ENCODE measurements around the gene QRFP. TPM values are rescaled to one million over a fixed set of nuclear protein-coding genes. Genes with fewer than 3 reads are reported as not detected.

QRFP gene
- total RNA-seq, 1 donor, result not detected

DNA sequence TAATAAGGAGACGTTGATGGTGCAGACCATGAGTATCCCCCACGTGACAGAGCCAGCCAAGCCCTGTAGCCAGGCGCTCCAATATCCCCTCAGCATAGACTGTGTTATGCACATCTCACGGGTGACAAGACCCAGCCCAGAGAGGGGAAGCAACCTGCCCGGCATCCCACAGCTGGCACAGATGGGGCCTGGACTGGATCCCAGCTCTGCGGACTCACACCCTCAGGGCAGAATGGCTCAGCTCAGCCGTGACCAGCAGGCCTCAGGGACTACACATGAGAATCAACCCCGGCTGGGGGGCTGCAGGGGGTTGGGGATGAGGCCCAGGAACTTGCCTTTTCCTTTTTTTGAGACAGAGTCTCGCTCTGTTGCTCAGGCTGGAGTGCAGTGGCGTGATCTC lies 30.7 kb upstream of the QRFP start:
- H3K4me3 ChIP-seq (ENCODE audit: low read length), result no peak overlapping the region
- H3K4me1 ChIP-seq (ENCODE audit: insufficient read depth, low read length), result no peaks in the 10 kb centered on the region
- H3K9me3 ChIP-seq (ENCODE audit: low read depth, low read length), result no peaks in the 10 kb centered on the region
- no peaks in the 10 kb centered on the region for H3K27me3 ChIP-seq (ENCODE audit: insufficient read depth, low read length)

DNA sequence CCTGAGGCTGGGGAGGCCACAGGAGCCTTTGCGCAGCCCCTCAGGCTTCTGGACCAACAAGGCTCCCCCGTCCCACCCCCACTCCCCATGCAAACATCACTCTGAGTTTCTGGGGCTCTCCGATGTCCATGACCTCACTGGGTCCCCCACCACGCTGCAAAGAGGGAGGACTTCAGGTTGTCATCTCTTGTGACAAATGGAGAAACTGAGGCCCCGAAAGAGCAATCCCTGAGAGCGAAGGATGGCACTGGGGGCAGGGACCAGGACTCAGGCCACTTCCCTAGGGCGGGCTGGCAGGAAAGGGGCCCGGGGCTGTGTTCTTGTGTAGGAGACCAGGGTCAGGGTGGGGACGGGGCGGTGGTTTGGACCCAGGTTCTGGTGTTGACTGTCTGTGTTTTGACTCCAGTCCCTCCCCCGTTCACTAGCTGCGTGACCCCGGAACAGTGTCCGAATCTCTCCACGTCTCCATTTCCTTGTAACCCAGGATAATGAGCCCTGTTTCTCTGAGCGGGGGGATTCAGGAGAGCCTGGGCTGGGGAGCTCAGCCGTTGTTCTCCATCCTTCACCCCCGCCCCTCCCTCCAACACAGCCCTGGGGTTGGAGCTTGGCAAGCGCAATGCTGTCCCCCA lies 28.6 kb upstream of the QRFP start:
- no peak overlapping the region for H3K4me3 ChIP-seq (ENCODE audit: low read length)
- H3K9me3 ChIP-seq (ENCODE audit: low read depth, low read length), result no peaks in the 10 kb centered on the region
- H3K27me3 ChIP-seq (ENCODE audit: insufficient read depth, low read length), result no peaks in the 10 kb centered on the region
- no peaks in the 10 kb centered on the region for H3K4me1 ChIP-seq (ENCODE audit: insufficient read depth, low read length)

DNA sequence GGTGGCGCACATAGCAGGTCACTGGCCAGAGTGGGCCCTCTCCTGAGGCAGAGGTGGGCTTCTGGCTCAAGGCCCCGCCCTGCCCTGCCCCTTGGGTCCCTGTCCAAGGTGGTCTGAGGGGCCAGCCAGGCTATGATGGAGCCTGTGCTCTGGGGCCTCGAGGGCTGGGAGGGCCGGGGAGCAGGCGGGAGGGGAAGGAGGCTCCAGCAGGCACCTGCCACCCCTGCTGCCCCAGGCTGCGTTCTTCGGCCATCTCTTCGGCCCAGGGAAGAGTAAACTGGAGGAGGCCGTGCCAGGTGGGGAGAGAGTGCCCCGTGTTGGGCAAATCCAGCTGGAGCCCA lies 27.8 kb upstream of the QRFP start:
- Histone ChIP-seq H3K27me3 (ENCODE audit: insufficient read depth, low read length) (no peaks in the 10 kb centered on the region), H3K4me3 (ENCODE audit: low read length) (no peak overlapping the region), H3K9me3 (ENCODE audit: low read depth, low read length) (no peaks in the 10 kb centered on the region), H3K4me1 (ENCODE audit: insufficient read depth, low read length) (no peaks in the 10 kb centered on the region)

DNA sequence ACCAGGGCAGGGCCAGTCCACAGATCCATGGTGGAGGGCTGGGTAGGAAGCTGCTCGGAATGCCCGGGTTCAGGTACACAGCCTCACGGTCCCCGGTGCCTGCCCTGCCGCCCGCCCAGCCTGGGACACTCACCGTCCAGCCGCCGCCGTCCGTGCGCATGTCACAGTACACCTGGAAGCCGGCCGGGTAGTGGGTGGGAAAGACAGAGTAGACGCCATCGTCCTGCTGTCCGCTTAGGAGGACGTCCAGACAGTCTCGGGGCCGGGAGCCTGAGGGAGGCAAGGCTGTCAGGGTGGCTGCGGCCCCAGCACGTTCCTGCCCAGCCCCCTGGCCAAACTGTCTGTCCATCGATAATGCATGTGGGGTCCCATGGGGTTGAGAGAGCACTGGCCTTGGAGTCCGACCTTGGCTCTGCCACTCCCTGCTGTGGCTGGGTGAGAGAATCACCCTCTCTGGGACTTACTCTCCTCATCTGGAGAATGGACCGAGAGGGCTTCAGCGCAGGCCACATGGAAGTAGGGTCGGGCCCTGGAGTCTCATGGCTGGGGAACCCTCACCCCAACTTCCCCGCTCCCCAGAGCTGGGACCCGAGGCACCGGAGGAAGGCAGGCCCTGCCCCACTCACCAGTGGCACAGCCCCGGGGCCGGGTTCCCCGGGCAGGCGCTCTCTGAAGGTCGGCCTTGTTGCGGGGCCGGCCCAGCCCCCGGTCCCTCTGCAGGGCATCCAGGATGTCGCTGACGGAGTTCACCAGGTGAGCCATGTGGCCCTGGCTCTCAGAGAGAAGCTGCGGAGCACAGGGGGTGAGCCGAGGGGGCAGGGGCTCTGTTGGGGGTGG lies 27.2 kb upstream of the QRFP start:
- no peaks in the 10 kb centered on the region for H3K9me3 ChIP-seq (ENCODE audit: low read depth, low read length)
- no peaks in the 10 kb centered on the region for H3K27me3 ChIP-seq (ENCODE audit: insufficient read depth, low read length)
- H3K4me3 ChIP-seq (ENCODE audit: low read length), result no peak overlapping the region
- no peaks in the 10 kb centered on the region for H3K4me1 ChIP-seq (ENCODE audit: insufficient read depth, low read length)

DNA sequence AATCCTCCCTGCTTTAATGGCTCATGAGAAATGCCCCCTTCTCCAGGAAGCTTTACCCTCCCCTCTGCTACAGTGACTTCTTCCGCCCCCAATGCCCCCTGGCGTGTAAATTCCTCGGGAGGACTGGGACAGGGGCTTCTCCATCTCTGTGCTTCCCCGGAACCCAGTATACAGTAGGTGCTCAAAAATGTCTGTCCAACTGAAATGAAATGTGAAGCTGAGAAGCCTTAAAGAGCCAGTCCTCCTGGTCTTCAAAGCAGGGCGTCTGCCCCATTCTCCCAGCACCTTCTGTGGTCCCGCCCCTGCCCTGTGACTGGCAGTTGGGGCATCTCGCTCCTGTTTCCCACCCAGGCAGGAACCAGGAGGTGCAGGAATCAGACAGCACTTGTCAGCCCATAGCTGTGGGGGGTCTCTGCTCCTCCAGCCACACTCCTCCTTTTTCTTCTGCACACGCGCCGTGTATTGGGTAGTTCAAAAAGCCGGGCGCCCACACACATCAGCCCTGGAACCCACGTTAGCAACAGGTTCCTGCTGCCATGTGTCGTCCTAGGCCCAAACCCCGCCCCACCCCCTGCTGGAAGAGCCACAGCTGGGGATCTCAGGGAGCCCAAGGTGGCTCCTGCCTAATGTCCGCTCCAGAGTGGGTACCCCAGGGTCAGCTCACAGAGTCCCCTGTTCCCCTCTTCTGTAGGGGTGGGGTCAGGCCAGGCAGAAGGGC lies 26.4 kb upstream of the QRFP start:
- Histone ChIP-seq H3K4me3 (ENCODE audit: low read length) (no peak overlapping the region), H3K9me3 (ENCODE audit: low read depth, low read length) (no peaks in the 10 kb centered on the region), H3K27me3 (ENCODE audit: insufficient read depth, low read length) (no peaks in the 10 kb centered on the region), H3K4me1 (ENCODE audit: insufficient read depth, low read length) (no peaks in the 10 kb centered on the region)

DNA sequence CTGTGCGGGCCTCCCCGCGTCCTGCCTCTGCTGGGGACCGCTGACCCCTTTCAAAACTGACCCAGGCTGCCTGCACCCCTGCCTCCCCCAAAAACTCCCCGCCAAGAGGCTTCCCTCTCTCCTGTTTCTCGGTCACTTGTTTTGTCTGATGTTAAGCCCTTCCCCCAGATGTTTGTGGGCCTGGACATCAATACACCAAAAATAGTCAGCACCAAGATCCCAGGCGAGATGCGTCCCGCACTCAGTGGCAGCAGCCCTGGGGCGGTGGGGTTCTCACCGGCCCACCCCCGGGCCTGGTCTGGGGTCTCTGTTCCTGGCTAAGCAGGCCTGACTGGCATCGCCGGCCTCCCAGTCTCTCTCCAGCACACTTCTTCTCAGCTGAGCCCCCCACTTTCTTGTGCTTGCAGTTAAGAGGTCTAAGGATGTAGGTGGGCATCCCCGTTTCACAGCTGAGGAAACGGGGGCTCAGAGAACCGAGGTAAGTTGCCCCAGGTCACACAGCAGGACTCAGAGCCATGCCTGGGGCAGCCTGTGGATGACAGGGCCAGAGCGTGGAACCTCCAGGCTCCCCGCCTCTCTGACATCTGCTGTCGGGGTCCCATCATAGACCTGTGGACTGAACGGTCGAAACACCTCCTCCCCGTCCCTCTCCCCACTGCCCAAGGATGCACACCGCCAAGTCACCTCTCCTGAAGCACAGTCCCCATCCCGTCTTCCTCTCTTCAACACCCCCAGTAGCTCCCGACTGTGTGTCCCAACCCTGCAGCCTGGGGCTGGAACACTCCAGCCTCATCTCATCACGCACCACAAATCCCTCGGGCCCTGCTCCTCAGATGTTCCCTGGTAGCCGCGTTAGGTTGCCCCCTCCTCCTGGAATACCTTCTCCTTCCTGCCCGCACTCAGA lies 25.6 kb upstream of the QRFP start:
- Histone ChIP-seq H3K4me3 (ENCODE audit: low read length) (no peak overlapping the region), H3K4me1 (ENCODE audit: insufficient read depth, low read length) (no peaks in the 10 kb centered on the region), H3K27me3 (ENCODE audit: insufficient read depth, low read length) (no peaks in the 10 kb centered on the region), H3K9me3 (ENCODE audit: low read depth, low read length) (no peaks in the 10 kb centered on the region)

DNA sequence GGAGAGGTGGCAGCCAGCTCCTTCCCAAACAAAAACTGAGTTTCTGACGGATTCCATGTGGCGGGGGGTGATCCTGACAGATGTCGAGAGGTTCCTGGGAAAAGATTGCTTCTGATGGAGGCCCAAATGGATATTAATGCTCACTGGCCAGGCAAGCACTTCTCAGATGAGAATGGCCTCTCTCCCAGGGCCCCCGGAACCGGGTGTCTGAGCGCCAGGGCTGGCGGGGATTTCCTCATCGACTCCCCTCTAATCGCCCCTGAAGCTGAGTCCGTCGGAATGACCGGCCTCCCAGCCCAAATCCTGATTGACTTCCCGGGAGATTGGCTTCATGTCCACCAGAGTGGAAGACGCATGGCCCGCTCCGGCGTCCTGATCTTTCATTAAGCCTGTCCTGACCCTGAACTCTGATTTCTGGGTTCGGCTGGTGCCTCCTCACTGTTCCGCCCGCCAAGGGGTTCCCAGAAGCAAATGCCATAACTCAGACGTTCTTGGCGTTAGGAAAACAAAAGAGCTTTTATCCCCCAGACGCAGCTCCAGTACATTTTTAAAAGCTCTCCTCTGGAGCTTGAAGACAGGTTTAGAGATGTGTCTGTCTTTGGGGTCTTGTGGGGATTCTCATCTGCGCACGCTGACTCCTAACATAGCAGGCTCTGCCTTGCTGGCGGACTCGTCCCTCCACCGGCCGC lies 24.8 kb upstream of the QRFP start:
- Histone ChIP-seq H3K9me3 (ENCODE audit: low read depth, low read length) (no peaks in the 10 kb centered on the region), H3K27me3 (ENCODE audit: insufficient read depth, low read length) (no peaks in the 10 kb centered on the region), H3K4me1 (ENCODE audit: insufficient read depth, low read length) (no peaks in the 10 kb centered on the region), H3K4me3 (ENCODE audit: low read length) (no peak overlapping the region)

DNA sequence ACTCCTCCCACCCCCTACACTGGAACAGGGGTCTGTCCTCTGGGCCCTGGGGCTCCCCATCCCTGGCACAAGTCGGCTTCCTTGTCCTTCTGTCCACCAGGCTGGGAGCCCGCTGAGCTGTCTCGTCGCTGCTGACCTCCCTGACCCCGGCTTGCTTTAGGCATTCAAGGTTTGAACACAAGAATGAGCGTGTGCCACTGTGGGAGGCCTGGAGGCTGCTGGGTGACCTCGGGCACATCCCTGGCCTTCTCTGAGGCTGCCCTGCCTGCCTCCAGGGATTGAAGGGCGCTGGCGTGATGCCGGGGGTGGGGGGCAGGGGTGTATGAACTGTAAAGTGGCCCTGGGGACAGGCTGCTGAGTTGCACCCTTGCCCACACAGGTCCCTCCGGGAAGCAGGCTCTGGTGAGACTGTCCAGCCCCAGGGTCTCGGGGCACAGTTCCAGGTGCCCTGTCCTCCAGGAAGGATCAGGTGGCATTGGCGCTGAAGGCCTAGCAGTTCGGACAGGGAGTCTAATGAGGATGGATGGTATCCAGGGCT lies 24.2 kb upstream of the QRFP start:
- no peaks in the 10 kb centered on the region for H3K27me3 ChIP-seq (ENCODE audit: insufficient read depth, low read length)
- H3K9me3 ChIP-seq (ENCODE audit: low read depth, low read length), result no peaks in the 10 kb centered on the region
- no peak overlapping the region for H3K4me3 ChIP-seq (ENCODE audit: low read length)
- no peaks in the 10 kb centered on the region for H3K4me1 ChIP-seq (ENCODE audit: insufficient read depth, low read length)

DNA sequence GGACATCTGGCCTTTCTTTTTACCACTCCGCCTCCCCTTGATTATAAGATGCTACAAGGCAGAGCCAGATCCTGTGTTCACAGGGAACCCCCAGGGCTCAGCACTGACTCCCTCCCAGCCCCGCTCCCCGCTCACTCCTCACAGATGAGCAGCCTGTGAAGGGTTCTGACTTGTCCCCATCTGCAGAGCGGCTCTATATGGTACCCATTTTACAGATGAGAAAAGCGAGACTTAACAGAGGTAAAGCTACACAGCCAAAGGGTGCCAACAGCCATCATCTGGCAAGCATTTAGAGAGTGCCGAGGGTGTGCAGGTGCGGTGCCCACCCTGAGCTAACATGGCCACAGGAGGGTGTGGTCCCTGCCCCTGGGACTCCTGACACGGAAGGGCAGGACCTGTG lies 23.6 kb upstream of the QRFP start:
- Histone ChIP-seq H3K27me3 (ENCODE audit: insufficient read depth, low read length) (no peaks in the 10 kb centered on the region), H3K9me3 (ENCODE audit: low read depth, low read length) (no peaks in the 10 kb centered on the region), H3K4me1 (ENCODE audit: insufficient read depth, low read length) (no peaks in the 10 kb centered on the region), H3K4me3 (ENCODE audit: low read length) (no peak overlapping the region)

DNA sequence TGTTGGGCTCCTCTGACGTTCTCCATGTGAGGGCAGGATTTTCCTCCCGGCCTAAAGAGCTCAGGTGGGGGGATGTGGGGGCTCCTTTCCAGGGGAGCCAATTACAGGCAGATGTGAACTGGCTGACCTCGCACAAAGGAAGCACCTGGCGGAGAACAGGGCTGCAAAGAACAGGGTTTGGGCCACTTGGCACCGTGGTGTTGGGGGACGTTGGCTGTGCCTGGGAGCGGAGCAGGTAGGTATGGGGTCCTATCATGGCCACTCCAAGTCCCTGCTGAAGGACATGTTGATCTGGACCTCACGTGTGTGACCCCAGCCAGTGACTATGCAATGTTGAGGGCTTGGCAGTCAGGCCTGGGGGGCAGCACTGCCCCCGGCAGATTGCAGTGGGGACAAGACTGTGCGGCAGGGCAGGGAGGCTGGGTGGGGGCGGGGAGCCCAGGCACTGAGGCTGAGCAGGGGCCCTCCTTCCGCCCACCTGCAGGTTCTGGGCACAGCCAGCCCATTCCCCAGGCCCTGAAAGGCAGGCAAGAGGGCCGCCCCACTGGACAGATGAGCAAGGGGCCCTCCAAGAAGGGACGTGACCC lies 23.0 kb upstream of the QRFP start:
- H3K4me1 ChIP-seq (ENCODE audit: insufficient read depth, low read length), result no peaks in the 10 kb centered on the region
- no peak overlapping the region for H3K4me3 ChIP-seq (ENCODE audit: low read length)
- H3K27me3 ChIP-seq (ENCODE audit: insufficient read depth, low read length), result no peaks in the 10 kb centered on the region
- H3K9me3 ChIP-seq (ENCODE audit: low read depth, low read length), result no peaks in the 10 kb centered on the region

DNA sequence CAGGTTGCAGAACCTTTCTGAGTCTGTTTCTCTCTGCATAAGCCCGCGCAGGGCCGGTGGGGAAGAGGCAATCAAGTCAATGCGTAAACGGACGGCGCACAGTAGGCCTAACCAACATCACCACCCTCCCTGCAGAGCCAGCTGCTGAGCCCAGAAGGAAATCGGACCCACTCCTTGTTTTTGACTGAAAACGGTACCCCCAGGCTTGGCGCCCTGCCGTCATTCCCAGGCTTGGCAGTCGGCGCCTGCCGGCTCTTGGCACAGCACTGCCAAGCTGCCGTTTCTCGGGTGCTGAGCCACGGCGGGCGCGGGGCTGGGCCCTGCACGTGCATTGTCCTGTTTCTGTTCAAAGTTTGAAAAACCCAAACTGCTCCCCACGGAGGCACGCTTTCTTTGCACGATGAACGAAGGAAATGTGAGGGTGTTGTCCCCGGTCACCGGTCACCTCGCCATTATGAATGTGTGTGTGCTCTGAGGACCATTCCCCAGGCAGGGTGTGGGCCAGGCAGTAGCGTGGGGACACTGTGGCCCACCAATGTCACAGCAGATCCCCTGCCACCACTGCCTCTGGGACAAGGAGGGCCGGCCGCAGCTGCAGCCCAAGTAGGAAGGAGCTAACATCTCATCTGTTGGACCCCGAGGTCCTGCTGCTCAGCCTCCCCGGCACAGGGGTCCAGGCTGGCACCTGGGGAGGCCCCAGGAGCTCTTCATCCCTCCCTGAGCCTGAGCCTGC lies 22.4 kb upstream of the QRFP start:
- Histone ChIP-seq H3K27me3 (ENCODE audit: insufficient read depth, low read length) (no peaks in the 10 kb centered on the region), H3K4me1 (ENCODE audit: insufficient read depth, low read length) (no peaks in the 10 kb centered on the region), H3K9me3 (ENCODE audit: low read depth, low read length) (no peaks in the 10 kb centered on the region), H3K4me3 (ENCODE audit: low read length) (no peak overlapping the region)

DNA sequence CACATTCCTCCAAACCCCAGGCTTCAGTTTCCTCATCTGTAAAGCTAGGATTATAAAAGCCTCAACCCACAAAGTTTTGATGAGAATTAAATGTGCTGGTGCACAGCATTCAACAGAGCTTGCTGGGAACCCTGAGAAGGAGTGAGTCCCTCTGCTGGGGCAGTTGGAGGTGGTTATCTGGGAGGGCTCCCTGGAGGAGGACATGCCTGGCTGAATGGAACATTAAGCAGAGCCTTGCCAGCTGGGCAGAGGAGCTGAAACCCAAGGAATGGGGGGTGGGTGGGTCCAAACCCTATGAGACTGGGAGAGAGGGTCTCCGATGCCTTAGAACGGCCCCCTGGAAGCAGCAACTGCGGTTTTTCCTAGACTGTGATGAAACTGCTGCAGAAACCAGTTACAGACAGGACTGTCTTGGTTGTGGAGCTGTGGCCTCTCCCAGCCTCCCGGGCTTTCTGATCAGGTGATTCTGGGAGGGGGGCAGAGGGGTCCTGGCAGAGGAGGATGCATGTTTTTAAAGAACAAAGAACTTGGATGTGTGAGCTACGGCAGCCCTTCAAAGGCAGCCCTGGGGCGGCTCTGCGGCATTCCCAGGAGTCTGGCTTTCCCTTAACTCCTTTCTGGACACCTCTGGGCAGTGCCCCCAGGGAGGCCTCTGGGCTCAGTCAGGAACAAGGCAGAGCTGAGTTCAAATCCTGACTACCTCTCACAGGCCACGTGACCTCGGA lies 21.7 kb upstream of the QRFP start:
- Histone ChIP-seq H3K9me3 (ENCODE audit: low read depth, low read length) (no peaks in the 10 kb centered on the region), H3K4me1 (ENCODE audit: insufficient read depth, low read length) (no peaks in the 10 kb centered on the region), H3K27me3 (ENCODE audit: insufficient read depth, low read length) (no peaks in the 10 kb centered on the region), H3K4me3 (ENCODE audit: low read length) (no peak overlapping the region)

Data from mononuclear cell (primary cell).